Measurements from ENCODE around the gene UBE3B. TPM values are rescaled to one million over a fixed set of nuclear protein-coding genes. Genes with fewer than 3 reads are reported as not detected.

Gene UBE3B
- total RNA-seq, 2 experiments from 2014 or later = 35.2 to 37.5 TPM

Other genes with a start within 250 kb of the UBE3B start
- not detected for gene FOXN4, start 168.3 kb upstream of the UBE3B start, total RNA-seq
- gene MYO1H, start 129.7 kb upstream of the UBE3B start, total RNA-seq = not detected
- gene KCTD10, start 334 bp upstream of the UBE3B start, total RNA-seq = 10 to 100 TPM; 44.1 to 45.2 TPM
- 10 to 100 TPM; 36.0 to 38.0 TPM for gene MMAB, start 95.9 kb downstream of the UBE3B start, total RNA-seq
- gene MVK, start 96.2 kb downstream of the UBE3B start, total RNA-seq = 10 to 100 TPM; 22.1 to 26.3 TPM
- gene FAM222A, start 236.2 kb downstream of the UBE3B start, total RNA-seq = under 1 TPM; 0.28 to 0.43 TPM

All from activated CD4-positive, alpha-beta memory T cell treated with anti-CD3 and anti-CD28 coated beads, Interleukin-2, amount 10 ng/mL, durations not matched to agents 7 days and 5 days (primary cell).